ENCODE data around the gene STAB2.

- no peak for TF ChIP-seq EZH2phosphoT487 (conservative IDR thresholded peaks at IDR 0.05; ENCODE audit: low read length)
- TF ChIP-seq CTCF (IDR thresholded peaks at IDR 0.05; ENCODE audit: insufficient read depth, low read length, poor library complexity, severe bottlenecking), result no peak
These were observed 1.6 kb downstream of the STAB2 start for GRCh38 chr12:103588680-103589079.

Data from SU-DHL-6 (cell line).